ENCODE results near the gene CTSH.
"Not testable (repeated sequence)": the region's sequence is repeated elsewhere in the genome, so short reads cannot be mapped to it uniquely, and the experiment has no call there.

DNA sequence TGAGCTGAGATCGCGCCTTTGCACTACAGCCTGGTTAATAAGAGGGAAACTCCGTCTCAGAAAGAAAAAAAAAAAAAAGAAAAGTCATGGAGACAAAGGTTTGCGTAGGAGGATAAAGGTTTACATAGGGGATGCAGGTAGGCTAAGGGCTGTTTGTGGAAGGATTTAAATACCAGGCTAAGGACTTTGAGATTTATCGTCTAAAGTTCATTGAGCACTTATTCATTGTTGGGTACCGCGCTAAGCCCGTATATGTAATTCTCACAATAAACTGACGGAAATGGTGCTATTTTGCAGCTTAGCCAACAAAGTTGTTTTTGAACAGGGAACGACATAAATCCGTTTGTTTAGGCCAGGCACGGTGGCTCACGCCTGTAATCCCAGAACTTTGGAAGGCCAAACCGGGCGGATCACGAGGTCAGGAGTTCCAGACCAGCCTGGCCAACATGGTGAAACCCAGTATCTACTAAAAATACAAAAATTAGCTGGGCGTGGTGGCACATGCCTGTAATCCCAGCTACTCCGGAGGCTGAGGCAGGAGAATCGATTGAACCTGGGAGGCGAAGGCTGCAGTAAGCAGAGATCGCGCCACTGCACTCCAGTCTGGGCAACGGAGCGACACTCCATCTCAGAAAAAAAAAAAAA is 73.2 kb downstream of the CTSH start:
- TF ChIP-seq, protein P1, sequence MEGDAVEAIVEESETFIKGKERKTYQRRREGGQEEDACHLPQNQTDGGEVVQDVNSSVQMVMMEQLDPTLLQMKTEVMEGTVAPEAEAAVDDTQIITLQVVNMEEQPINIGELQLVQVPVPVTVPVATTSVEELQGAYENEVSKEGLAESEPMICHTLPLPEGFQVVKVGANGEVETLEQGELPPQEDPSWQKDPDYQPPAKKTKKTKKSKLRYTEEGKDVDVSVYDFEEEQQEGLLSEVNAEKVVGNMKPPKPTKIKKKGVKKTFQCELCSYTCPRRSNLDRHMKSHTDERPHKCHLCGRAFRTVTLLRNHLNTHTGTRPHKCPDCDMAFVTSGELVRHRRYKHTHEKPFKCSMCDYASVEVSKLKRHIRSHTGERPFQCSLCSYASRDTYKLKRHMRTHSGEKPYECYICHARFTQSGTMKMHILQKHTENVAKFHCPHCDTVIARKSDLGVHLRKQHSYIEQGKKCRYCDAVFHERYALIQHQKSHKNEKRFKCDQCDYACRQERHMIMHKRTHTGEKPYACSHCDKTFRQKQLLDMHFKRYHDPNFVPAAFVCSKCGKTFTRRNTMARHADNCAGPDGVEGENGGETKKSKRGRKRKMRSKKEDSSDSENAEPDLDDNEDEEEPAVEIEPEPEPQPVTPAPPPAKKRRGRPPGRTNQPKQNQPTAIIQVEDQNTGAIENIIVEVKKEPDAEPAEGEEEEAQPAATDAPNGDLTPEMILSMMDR (conservative IDR thresholded peaks at IDR 0.05 in 1 of 2, IDR thresholded peaks at IDR 0.05 in 1 of 2; ENCODE audit: extremely low read depth in 1 of 2, insufficient read depth in 1 of 2, low read depth in 1 of 2, low read length in 2 of 2) = not testable (repeated sequence)
- TF ChIP-seq EZH2 (IDR thresholded peaks at IDR 0.05; ENCODE audit: borderline replicate concordance, low read length) = not testable (repeated sequence)

Measured in mammary epithelial cell (primary cell).